ENCODE data around the gene IL18R1. TPM values are rescaled to one million over a fixed set of nuclear protein-coding genes. Genes with fewer than 3 reads are reported as not detected.
A peak's percentile ranks its signal among the peaks of the same experiment; 100 is the strongest.

IL18R1 gene
- total and polyA plus RNA-seq, 7 experiments from 2014 or later: 0.77 to 52.8 (median 2.5) TPM

GRCh38 chr2:102401865-102402264, 46.3 kb downstream of the IL18R1 start:
- H3K27ac Mint-ChIP-seq: no peak overlapping the region
- intact Hi-C loops (cut with micrococcal nuclease): no loop called here

GRCh38 chr2:102410952-102411351, 55.4 kb downstream of the IL18R1 start:
- no peaks in the 10 kb centered on the region for H3K27me3 Mint-ChIP-seq
- H3K4me3 Mint-ChIP-seq: no peak overlapping the region
- intact Hi-C loops (cut with micrococcal nuclease): no loop called here
- peaks cover 0 to 44% (median 0%) of the 10 kb centered on the region in 5 donors for H3K36me3 Mint-ChIP-seq
- H3K9me3 ChIP-seq (ENCODE audit: control insufficient read depth in 2 of 3, low read length in 3 of 3): no peaks in the 10 kb centered on the region
- no peak overlapping the region for H3K27ac ChIP-seq (ENCODE audit: low read depth, low read length)
- no peak overlapping the region for H3K4me3 ChIP-seq (ENCODE audit: low read length)
- peaks cover 0 to 32% (median 2%) of the 10 kb centered on the region in 11 donors for H3K9me3 Mint-ChIP-seq
- no peaks in the 10 kb centered on the region for H3K4me1 ChIP-seq (ENCODE audit: control insufficient read depth in 2 of 2, insufficient read depth in 2 of 2, low read length in 2 of 2)
- H3K27ac Mint-ChIP-seq: no peak overlapping the region
- H3K4me1 Mint-ChIP-seq: peaks cover 0 to 8% (median 0%) of the 10 kb centered on the region in 7 donors
- DNase-seq (no peak), ATAC-seq (no peak)
- H3K36me3 ChIP-seq (ENCODE audit: control insufficient read depth in 2 of 3, insufficient read depth in 3 of 3, low read length in 3 of 3): no peaks in the 10 kb centered on the region
- CTCF ChIA-PET: no interaction called here
- H3K27me3 ChIP-seq (ENCODE audit: control insufficient read depth in 2 of 2, insufficient read depth in 2 of 2, low read length in 2 of 2): no peaks in the 10 kb centered on the region
- POLR2A ChIA-PET: no interaction called here

More at GRCh38 chr2:102401865-102402264, 46.3 kb downstream of the IL18R1 start:
- CTCF ChIA-PET: no interaction called here
- no peaks in the 10 kb centered on the region for H3K9me3 ChIP-seq (ENCODE audit: control insufficient read depth in 2 of 3, low read length in 3 of 3)
- H3K27ac ChIP-seq (ENCODE audit: low read depth, low read length): no peak overlapping the region
- no peaks in the 10 kb centered on the region for H3K4me1 ChIP-seq (ENCODE audit: control insufficient read depth in 2 of 2, insufficient read depth in 2 of 2, low read length in 2 of 2)
- Mint-ChIP-seq H3K4me3 (no peak overlapping the region), H3K4me1 (peaks cover 0 to 28% (median 14%) of the 10 kb centered on the region in 7 donors), H3K27me3 (no peaks in the 10 kb centered on the region), H3K36me3 (peaks cover 0 to 16% (median 0%) of the 10 kb centered on the region in 5 donors), H3K9me3 (peaks cover 0 to 5% (median 0%) of the 10 kb centered on the region in 11 donors)
- H3K36me3 ChIP-seq (ENCODE audit: control insufficient read depth in 2 of 3, insufficient read depth in 3 of 3, low read length in 3 of 3): no peaks in the 10 kb centered on the region
- no peak overlapping the region for H3K4me3 ChIP-seq (ENCODE audit: low read length)
- POLR2A ChIA-PET: no interaction called here
- ATAC-seq: no peak
- H3K27me3 ChIP-seq (ENCODE audit: control insufficient read depth in 2 of 2, insufficient read depth in 2 of 2, low read length in 2 of 2): no peaks in the 10 kb centered on the region
- DNase-seq: no peak

GRCh38 chr2:102412199-102412598, 56.6 kb downstream of the IL18R1 start:
- ATAC-seq (no peak), DNase-seq (no peak)
- CTCF ChIA-PET: no interaction called here
- H3K36me3 ChIP-seq (ENCODE audit: control insufficient read depth in 2 of 3, insufficient read depth in 3 of 3, low read length in 3 of 3): no peaks in the 10 kb centered on the region
- no peak overlapping the region for H3K4me3 ChIP-seq (ENCODE audit: low read length)
- no peak overlapping the region for H3K27ac ChIP-seq (ENCODE audit: low read depth, low read length)
- Mint-ChIP-seq H3K36me3 (peaks cover 0 to 51% (median 0%) of the 10 kb centered on the region in 5 donors), H3K4me3 (no peak overlapping the region), H3K4me1 (peaks cover under 1 to 19% (median 9%) of the 10 kb centered on the region in 7 donors), H3K27ac (no peak overlapping the region), H3K9me3 (peaks cover 0 to 37% (median 2%) of the 10 kb centered on the region in 11 donors), H3K27me3 (no peaks in the 10 kb centered on the region)
- H3K4me1 ChIP-seq (ENCODE audit: control insufficient read depth in 2 of 2, insufficient read depth in 2 of 2, low read length in 2 of 2): peaks cover 6 to 11% of the 10 kb centered on the region in 2 donors
- POLR2A ChIA-PET: interaction anchor here (0.6 kb wide), 1 partner anchor 45 kb away, joined by 3 read pairs; no protein-coding TSS in a partner anchor
- no peaks in the 10 kb centered on the region for H3K9me3 ChIP-seq (ENCODE audit: control insufficient read depth in 2 of 3, low read length in 3 of 3)
- intact Hi-C loops (cut with micrococcal nuclease): no loop called here
- no peaks in the 10 kb centered on the region for H3K27me3 ChIP-seq (ENCODE audit: control insufficient read depth in 2 of 2, insufficient read depth in 2 of 2, low read length in 2 of 2)

GRCh38 chr2:102417946-102418345, 62.4 kb downstream of the IL18R1 start:
- POLR2A ChIA-PET: no interaction called here
- H3K9me3 Mint-ChIP-seq: peaks cover 0 to 15% (median 0%) of the 10 kb centered on the region in 11 donors
- peak overlapping the region in 8 of 9 donors; percentile 44 to 100 (median 84) for H3K27ac Mint-ChIP-seq
- no peaks in the 10 kb centered on the region for H3K9me3 ChIP-seq (ENCODE audit: control insufficient read depth in 2 of 3, low read length in 3 of 3)
- peak in 1 of 9 donors; percentile 25 for DNase-seq
- no peaks in the 10 kb centered on the region for H3K27me3 Mint-ChIP-seq
- no peak overlapping the region for H3K27ac ChIP-seq (ENCODE audit: low read depth, low read length)
- peaks cover 0 to 56% (median 0%) of the 10 kb centered on the region in 5 donors for H3K36me3 Mint-ChIP-seq
- ATAC-seq: peak; percentile 59
- intact Hi-C loops (cut with micrococcal nuclease): loop anchor here (1.0 to 2.0 kb wide), 7 partner anchors 25 to 160 kb away; no protein-coding TSS in a partner anchor
- peak overlapping the region in 9 of 10 donors; percentile 29 to 77 (median 73) for H3K4me3 Mint-ChIP-seq
- no peak overlapping the region for H3K4me3 ChIP-seq (ENCODE audit: low read length)
- H3K4me1 Mint-ChIP-seq: peaks cover 25 to 62% (median 48%) of the 10 kb centered on the region in 7 donors
- CTCF ChIA-PET: interaction anchor here (1.1 kb wide), 1 partner anchor 166 kb away, joined by 3 read pairs; no protein-coding TSS in a partner anchor
- H3K4me1 ChIP-seq (ENCODE audit: control insufficient read depth in 2 of 2, insufficient read depth in 2 of 2, low read length in 2 of 2): peaks cover 29 to 44% of the 10 kb centered on the region in 2 donors
- no peaks in the 10 kb centered on the region for H3K27me3 ChIP-seq (ENCODE audit: control insufficient read depth in 2 of 2, insufficient read depth in 2 of 2, low read length in 2 of 2)
- no peaks in the 10 kb centered on the region for H3K36me3 ChIP-seq (ENCODE audit: control insufficient read depth in 2 of 3, insufficient read depth in 3 of 3, low read length in 3 of 3)

GRCh38 chr2:102418421-102418961, 62.9 kb downstream of the IL18R1 start:
- Mint-ChIP-seq H3K4me1 (peaks cover 27 to 67% (median 48%) of the 10 kb centered on the region in 7 donors), H3K4me3 (peak overlapping the region; percentile 38 to 87 (median 74)), H3K27me3 (no peaks in the 10 kb centered on the region), H3K36me3 (peaks cover 0 to 55% (median 0%) of the 10 kb centered on the region in 5 donors), H3K9me3 (peaks cover 0 to 15% (median 0%) of the 10 kb centered on the region in 11 donors), H3K27ac (peak overlapping the region in 7 of 9 donors; percentile 64 to 95 (median 78))
- intact Hi-C loops (cut with micrococcal nuclease): loop anchor here (1.0 to 2.0 kb wide), 7 partner anchors 24 to 160 kb away; no protein-coding TSS in a partner anchor
- DNase-seq (peak in 6 of 9 donors; percentile 24 to 59 (median 49)), ATAC-seq (peak; percentile 85)
- H3K4me1 ChIP-seq (ENCODE audit: control insufficient read depth in 2 of 2, insufficient read depth in 2 of 2, low read length in 2 of 2): peaks cover 29 to 49% of the 10 kb centered on the region in 2 donors
- no peaks in the 10 kb centered on the region for H3K27me3 ChIP-seq (ENCODE audit: control insufficient read depth in 2 of 2, insufficient read depth in 2 of 2, low read length in 2 of 2)
- H3K36me3 ChIP-seq (ENCODE audit: control insufficient read depth in 2 of 3, insufficient read depth in 3 of 3, low read length in 3 of 3): no peaks in the 10 kb centered on the region
- H3K4me3 ChIP-seq (ENCODE audit: low read length): peak overlapping the region; percentile 18
- H3K27ac ChIP-seq (ENCODE audit: low read depth, low read length): no peak overlapping the region
- ChIA-PET CTCF (interaction anchor here (0.7 kb wide), 1 partner anchor 186 kb away, joined by 3 read pairs; no protein-coding TSS in a partner anchor), POLR2A (no interaction called here)
- no peaks in the 10 kb centered on the region for H3K9me3 ChIP-seq (ENCODE audit: control insufficient read depth in 2 of 3, low read length in 3 of 3)

- no peaks in the 10 kb centered on the region for H3K27me3 ChIP-seq (ENCODE audit: control insufficient read depth in 2 of 2, insufficient read depth in 2 of 2, low read length in 2 of 2)
- intact Hi-C loops (cut with micrococcal nuclease): no loop called here
- peak overlapping the region in 2 of 9 donors; percentile 43 to 95 for H3K27ac Mint-ChIP-seq
- ATAC-seq (no peak), DNase-seq (no peak)
- H3K36me3 ChIP-seq (ENCODE audit: control insufficient read depth in 2 of 3, insufficient read depth in 3 of 3, low read length in 3 of 3): no peaks in the 10 kb centered on the region
- H3K4me1 ChIP-seq (ENCODE audit: control insufficient read depth in 2 of 2, insufficient read depth in 2 of 2, low read length in 2 of 2): peaks cover 29 to 50% of the 10 kb centered on the region in 2 donors
- peaks cover 30 to 80% (median 48%) of the 10 kb centered on the region in 7 donors for H3K4me1 Mint-ChIP-seq
- H3K27me3 Mint-ChIP-seq: no peaks in the 10 kb centered on the region
- ChIA-PET POLR2A (no interaction called here), CTCF (interaction anchor here (0.6 to 0.9 kb wide), 2 partner anchors 19 to 118 kb away, joined by 3 read pairs; no protein-coding TSS in a partner anchor)
- no peaks in the 10 kb centered on the region for H3K9me3 ChIP-seq (ENCODE audit: control insufficient read depth in 2 of 3, low read length in 3 of 3)
- peaks cover 0 to 61% (median 0%) of the 10 kb centered on the region in 5 donors for H3K36me3 Mint-ChIP-seq
- peak overlapping the region in 3 of 10 donors; percentile 13 to 87 (median 79) for H3K4me3 Mint-ChIP-seq
- H3K9me3 Mint-ChIP-seq: peaks cover 0 to 9% (median 0%) of the 10 kb centered on the region in 11 donors
- H3K27ac ChIP-seq (ENCODE audit: low read depth, low read length): no peak overlapping the region
- H3K4me3 ChIP-seq (ENCODE audit: low read length): no peak overlapping the region
Observed at GRCh38 chr2:102420290-102420689, 64.7 kb downstream of the IL18R1 start.
